Urinary bladder (tissue), 4 donors: ENCODE results near the gene KRT3. TPM values are rescaled to one million over a fixed set of nuclear protein-coding genes. Genes with fewer than 3 reads are reported as not detected.
"Not testable (repeated sequence)": the region's sequence is repeated elsewhere in the genome, so short reads cannot be mapped to it uniquely, and the experiment has no call there.

ENCODE experiments used
- DNase-seq: peaks from one replicate; pipeline ENCODE4 v3.0.0-alpha.2; 2015; ENCODE audit errors: extremely low spot score
- H3K27ac ChIP-seq: one replicate; pipeline ENCODE4 v1.5.1; 2013; ENCODE audit warnings: low read depth, mild to moderate bottlenecking, moderate library complexity
- H3K36me3 ChIP-seq: one replicate; pipeline ENCODE4 v1.6.1; 2013; ENCODE audit warnings: mild to moderate bottlenecking, moderate library complexity; ENCODE audit not compliant: insufficient read depth
- H3K4me1 ChIP-seq: one replicate; pipeline ENCODE4 v1.6.1; 2013; ENCODE audit warnings: mild to moderate bottlenecking, moderate library complexity; ENCODE audit not compliant: insufficient read depth
- H3K4me3 ChIP-seq: one replicate; pipeline ENCODE4 v1.5.1; 2013; ENCODE audit warnings: low read depth, low read length
- WGBS: extraction: QIAGEN DNeasy Blood & Tissue Kit; methylation state at CpG from one replicate; pipeline ENCODE4 v1.1.7; 2013; 5-methylcytosine and 5-hydroxymethylcytosine counted together
- polyA plus RNA-seq: library from polyadenylated mRNA; stranded (reverse); fragments of 200-250 nt; gene quantifications from one replicate; pipeline ENCODE4 v1.2.3, GENCODE V29; 2013
- total RNA-seq: library from RNA; depleted of rRNA; stranded (reverse); fragments of >200 nt; gene quantifications from one replicate; pipeline ENCODE4 v1.2.3, GENCODE V29; 2014
- donor health status: healthy with polysubstance abuse.
- donor health status: healthy.

The KRT3 gene
- total and polyA plus RNA-seq, 2 donors: not detected

- no peak overlapping the region for H3K4me3 ChIP-seq
- no peaks in the 10 kb centered on the region for H3K4me1 ChIP-seq
- 39% methylated on average over 3 of the region's 3 CpGs for WGBS
- no peak for DNase-seq
- H3K36me3 ChIP-seq: no peaks in the 10 kb centered on the region
- H3K27ac ChIP-seq: no peak overlapping the region
These were observed 28.5 kb downstream of the KRT3 start for GRCh38 chr12:52767427-52767826.

GRCh38 chr12:52767020-52767379 lies 28.9 kb downstream of the KRT3 start:
- Histone ChIP-seq H3K36me3 (no peaks in the 10 kb centered on the region), H3K4me1 (no peaks in the 10 kb centered on the region), H3K4me3 (no peak overlapping the region), H3K27ac (no peak overlapping the region)
- DNase-seq: no peak
- whole genome bisulfite sequencing: 89% methylated on average over 1 of the region's 1 CpG

- Histone ChIP-seq H3K4me1 (no peaks in the 10 kb centered on the region), H3K36me3 (no peaks in the 10 kb centered on the region), H3K4me3 (no peak overlapping the region), H3K27ac (no peak overlapping the region)
- no peak for DNase-seq
- 90% methylated on average over 5 of the region's 5 CpGs for WGBS
These were observed 29.4 kb downstream of the KRT3 start for GRCh38 chr12:52766351-52767019.

GRCh38 chr12:52765702-52766101 lies 30.2 kb downstream of the KRT3 start:
- Histone ChIP-seq H3K4me1 (no peaks in the 10 kb centered on the region), H3K36me3 (no peaks in the 10 kb centered on the region), H3K27ac (no peak overlapping the region), H3K4me3 (no peak overlapping the region)
- DNase-seq: no peak
- WGBS: 71% methylated on average over 1 of the region's 1 CpG

- H3K36me3 ChIP-seq: no peaks in the 10 kb centered on the region
- DNase-seq: no peak
- WGBS: 77% methylated on average over 2 of the region's 2 CpGs
- H3K27ac ChIP-seq: no peak overlapping the region
- no peaks in the 10 kb centered on the region for H3K4me1 ChIP-seq
- no peak overlapping the region for H3K4me3 ChIP-seq
These were observed 31.9 kb downstream of the KRT3 start for GRCh38 chr12:52763991-52764390.

GRCh38 chr12:52763036-52763659 lies 32.8 kb downstream of the KRT3 start:
- DNase-seq: no peak
- H3K4me3 ChIP-seq: no peak overlapping the region
- H3K27ac ChIP-seq: no peak overlapping the region
- no peaks in the 10 kb centered on the region for H3K4me1 ChIP-seq
- 80% methylated on average over 9 of the region's 9 CpGs for WGBS
- H3K36me3 ChIP-seq: no peaks in the 10 kb centered on the region

- H3K36me3 ChIP-seq: no peaks in the 10 kb centered on the region
- no peak overlapping the region for H3K27ac ChIP-seq
- no peak overlapping the region for H3K4me3 ChIP-seq
- no peaks in the 10 kb centered on the region for H3K4me1 ChIP-seq
- 95% methylated on average over 2 of the region's 2 CpGs for WGBS
- no peak for DNase-seq
These were observed 34.1 kb downstream of the KRT3 start for GRCh38 chr12:52761802-52762201.

- H3K36me3 ChIP-seq, H3K4me3 ChIP-seq, H3K27ac ChIP-seq, DNase-seq, H3K4me1 ChIP-seq: not testable (repeated sequence)
- 88% methylated on average over 8 of the region's 8 CpGs for WGBS
These were observed 34.7 kb downstream of the KRT3 start for GRCh38 chr12:52761218-52761617.

GRCh38 chr12:52760623-52761022 lies 35.3 kb downstream of the KRT3 start:
- Histone ChIP-seq H3K4me3 (no peak overlapping the region), H3K36me3 (no peaks in the 10 kb centered on the region), H3K4me1 (no peaks in the 10 kb centered on the region), H3K27ac (no peak overlapping the region)
- no peak for DNase-seq

GRCh38 chr12:52759695-52760094 lies 36.2 kb downstream of the KRT3 start:
- Histone ChIP-seq H3K36me3 (no peaks in the 10 kb centered on the region), H3K4me3 (no peak overlapping the region), H3K4me1 (no peaks in the 10 kb centered on the region), H3K27ac (no peak overlapping the region)
- WGBS: 59% methylated on average over 2 of the region's 2 CpGs
- no peak for DNase-seq

GRCh38 chr12:52759218-52759617 lies 36.7 kb downstream of the KRT3 start:
- WGBS: 48% methylated on average over 2 of the region's 2 CpGs
- no peaks in the 10 kb centered on the region for H3K4me1 ChIP-seq
- H3K36me3 ChIP-seq: no peaks in the 10 kb centered on the region

GRCh38 chr12:52757449-52758176 lies 38.3 kb downstream of the KRT3 start:
- H3K27ac ChIP-seq: no peak overlapping the region
- H3K4me3 ChIP-seq: no peak overlapping the region
- no peaks in the 10 kb centered on the region for H3K4me1 ChIP-seq
- no peak for DNase-seq
- 39% methylated on average over 1 of the region's 1 CpG for WGBS
- no peaks in the 10 kb centered on the region for H3K36me3 ChIP-seq

More at GRCh38 chr12:52759218-52759617, 36.7 kb downstream of the KRT3 start:
- no peak overlapping the region for H3K4me3 ChIP-seq
- H3K27ac ChIP-seq: no peak overlapping the region
- no peak for DNase-seq

- no peak for DNase-seq
- H3K4me3 ChIP-seq: no peak overlapping the region
- no peaks in the 10 kb centered on the region for H3K4me1 ChIP-seq
- H3K36me3 ChIP-seq: no peaks in the 10 kb centered on the region
- WGBS: 84% methylated on average over 8 of the region's 8 CpGs
- H3K27ac ChIP-seq: no peak overlapping the region
These were observed 39.5 kb downstream of the KRT3 start for GRCh38 chr12:52756281-52756960.

GRCh38 chr12:52755533-52755932 lies 40.4 kb downstream of the KRT3 start:
- WGBS: 61% methylated on average over 3 of the region's 3 CpGs
- no peaks in the 10 kb centered on the region for H3K36me3 ChIP-seq
- H3K4me1 ChIP-seq: no peaks in the 10 kb centered on the region
- no peak for DNase-seq
- no peak overlapping the region for H3K27ac ChIP-seq
- H3K4me3 ChIP-seq: no peak overlapping the region
